Cardiac muscle cell (in vitro differentiated cells and primary cell): ENCODE results near the gene CENPC. TPM values are rescaled to one million over a fixed set of nuclear protein-coding genes. Genes with fewer than 3 reads are reported as not detected.
"Not testable (repeated sequence)": the region's sequence is repeated elsewhere in the genome, so short reads cannot be mapped to it uniquely, and the experiment has no call there.

Experiments used
- DNase-seq, 2 donors: peaks; one replicate each; pipeline versions ENCODE4 v3.0.0 to v3.0.0-alpha.2; 2010 to 2017; ENCODE audit warnings: low read depth in 1 of 2, low spot score in 1 of 2
- H3K27ac ChIP-seq: fragments of 200-600 bp; sonication (generic); 2 replicates; pipeline ENCODE4 v1.5.1; 2016
- H3K27me3 ChIP-seq: fragments of 200-600 bp; sonication (generic); 2 replicates; pipeline ENCODE4 v1.6.0; 2016; ENCODE audit warnings: control low read depth
- H3K36me3 ChIP-seq: fragments of 200-600 bp; sonication (generic); 2 replicates; pipeline ENCODE4 v1.5.1; 2016; ENCODE audit warnings: control low read depth
- H3K4me1 ChIP-seq: fragments of 200-600 bp; sonication (generic); 2 replicates; pipeline ENCODE4 v1.8.1; 2017; ENCODE audit warnings: low read depth, mild to moderate bottlenecking, mixed run types
- H3K4me3 ChIP-seq: fragments of 200-600 bp; sonication (generic); 2 replicates; pipeline ENCODE4 v1.5.1; 2016; ENCODE audit warnings: mild to moderate bottlenecking
- H3K9me3 ChIP-seq: fragments of 200-600 bp; sonication (generic); 2 replicates; pipeline ENCODE4 v1.5.1; 2017; ENCODE audit warnings: low read depth, mild to moderate bottlenecking, control low read depth
- polyA plus RNA-seq: library from polyadenylated mRNA; unstranded; fragments of >200 nt; fragmentation: Nextera tagmentation; extraction: Ambion mirVana; gene quantifications from 2 replicates; pipeline ENCODE4 v1.2.1, GENCODE V29; 2016
- total RNA-seq: library from RNA; depleted of rRNA; stranded (reverse); fragments of >200 nt; gene quantifications from 2 replicates; pipeline ENCODE4 v1.2.3, GENCODE V29; 2016
- TF ChIP-seq, protein P1 (sequence below): IDR thresholded peaks from 2 replicates; pipeline ENCODE4 v1.5.1; 2012; ENCODE audit warnings: low read depth, mild to moderate bottlenecking, low read length

The CENPC gene
- total and polyA plus RNA-seq, 2 experiments from 2014 or later: 9.1 to 21.3 TPM

GRCh38 chr4:67565284-67565683 is 20.0 kb upstream of the CENPC start:
- no peak overlapping the region for H3K27ac ChIP-seq
- H3K4me1 ChIP-seq: peaks cover 4% of the 10 kb centered on the region
- H3K36me3 ChIP-seq: no peaks in the 10 kb centered on the region
- TF ChIP-seq, protein P1, sequence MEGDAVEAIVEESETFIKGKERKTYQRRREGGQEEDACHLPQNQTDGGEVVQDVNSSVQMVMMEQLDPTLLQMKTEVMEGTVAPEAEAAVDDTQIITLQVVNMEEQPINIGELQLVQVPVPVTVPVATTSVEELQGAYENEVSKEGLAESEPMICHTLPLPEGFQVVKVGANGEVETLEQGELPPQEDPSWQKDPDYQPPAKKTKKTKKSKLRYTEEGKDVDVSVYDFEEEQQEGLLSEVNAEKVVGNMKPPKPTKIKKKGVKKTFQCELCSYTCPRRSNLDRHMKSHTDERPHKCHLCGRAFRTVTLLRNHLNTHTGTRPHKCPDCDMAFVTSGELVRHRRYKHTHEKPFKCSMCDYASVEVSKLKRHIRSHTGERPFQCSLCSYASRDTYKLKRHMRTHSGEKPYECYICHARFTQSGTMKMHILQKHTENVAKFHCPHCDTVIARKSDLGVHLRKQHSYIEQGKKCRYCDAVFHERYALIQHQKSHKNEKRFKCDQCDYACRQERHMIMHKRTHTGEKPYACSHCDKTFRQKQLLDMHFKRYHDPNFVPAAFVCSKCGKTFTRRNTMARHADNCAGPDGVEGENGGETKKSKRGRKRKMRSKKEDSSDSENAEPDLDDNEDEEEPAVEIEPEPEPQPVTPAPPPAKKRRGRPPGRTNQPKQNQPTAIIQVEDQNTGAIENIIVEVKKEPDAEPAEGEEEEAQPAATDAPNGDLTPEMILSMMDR: no peak
- no peak overlapping the region for H3K4me3 ChIP-seq
- H3K9me3 ChIP-seq: no peaks in the 10 kb centered on the region
- no peaks in the 10 kb centered on the region for H3K27me3 ChIP-seq
- DNase-seq: peak in 1 of 2 donors; percentile 70

DNA sequence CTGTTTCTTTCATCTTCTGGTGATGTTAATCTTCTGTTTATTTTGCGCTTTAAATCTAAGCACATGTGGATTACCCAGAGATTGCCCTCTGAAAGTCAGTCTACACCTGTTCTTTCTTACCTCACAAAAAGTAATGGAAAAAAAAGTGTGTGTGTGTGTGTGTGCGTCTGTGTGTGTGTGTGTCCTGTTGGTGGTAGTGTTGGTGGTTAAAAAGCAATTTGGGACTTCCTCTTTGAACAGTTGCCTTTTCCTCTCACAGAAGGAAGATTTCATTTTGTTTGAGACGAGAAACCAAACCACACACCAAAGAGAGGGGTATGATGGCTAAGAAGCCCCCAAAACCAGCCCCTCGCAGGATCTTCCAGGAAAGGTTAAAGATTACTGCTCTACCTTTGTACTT is 13.2 kb upstream of the CENPC start, which contains the start of gene STAP1:
TSS of gene STAP1 (plus strand) at position 235 of the 400 bp plus-strand sequence. CDS start at position 318, 83 bp downstream.
- TF ChIP-seq, protein P1: no peak
- Histone ChIP-seq H3K27ac (no peak within 1 kb of the TSS), H3K4me3 (no peak within 1 kb of the TSS), H3K4me1 (peaks cover 4% of the 10 kb centered on the region), H3K27me3 (no peaks in the 10 kb centered on the region), H3K9me3 (no peaks in the 10 kb centered on the region), H3K36me3 (no peaks in the 10 kb centered on the region)
- no peak for DNase-seq

GRCh38 chr4:67556436-67556835 is 11.1 kb upstream of the CENPC start:
- Histone ChIP-seq H3K27ac (no peak overlapping the region), H3K4me1 (peaks cover 8% of the 10 kb centered on the region), H3K36me3 (no peaks in the 10 kb centered on the region), H3K9me3 (no peaks in the 10 kb centered on the region), H3K27me3 (no peaks in the 10 kb centered on the region), H3K4me3 (no peak overlapping the region)
- TF ChIP-seq, protein P1: no peak
- peak in 1 of 2 donors; percentile 46 for DNase-seq

GRCh38 chr4:67555447-67555846 is 10.1 kb upstream of the CENPC start:
- Histone ChIP-seq H3K4me1 (peaks cover 4% of the 10 kb centered on the region), H3K4me3 (no peak overlapping the region), H3K9me3 (no peaks in the 10 kb centered on the region), H3K27me3 (no peaks in the 10 kb centered on the region), H3K27ac (no peak overlapping the region), H3K36me3 (no peaks in the 10 kb centered on the region)
- TF ChIP-seq, protein P1: no peak
- DNase-seq: no peak

DNA sequence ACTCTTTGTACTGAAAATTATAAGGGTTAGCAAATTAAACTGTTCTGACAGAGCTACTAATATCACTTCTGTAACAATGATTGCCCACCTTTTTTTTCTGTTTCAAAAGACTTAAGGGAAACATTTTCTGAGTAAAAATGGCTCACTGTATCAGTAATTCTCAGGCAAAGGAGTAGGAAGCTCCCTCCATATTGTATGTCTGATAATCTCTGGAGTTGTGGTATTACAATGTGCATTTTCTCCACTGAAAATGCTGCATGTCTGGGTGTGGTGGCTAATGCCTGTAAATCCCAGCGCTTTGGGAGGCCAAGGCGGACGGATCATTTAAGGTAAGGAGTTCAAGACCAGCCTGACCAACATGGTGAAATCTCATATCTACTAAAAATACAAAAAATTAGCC is 8.8 kb upstream of the CENPC start:
- no peak overlapping the region for H3K4me3 ChIP-seq
- peaks cover 4% of the 10 kb centered on the region for H3K4me1 ChIP-seq
- H3K27ac ChIP-seq: no peak overlapping the region
- no peaks in the 10 kb centered on the region for H3K27me3 ChIP-seq
- TF ChIP-seq, protein P1: no peak
- H3K9me3 ChIP-seq: no peaks in the 10 kb centered on the region
- H3K36me3 ChIP-seq: no peaks in the 10 kb centered on the region
- no peak for DNase-seq

DNA sequence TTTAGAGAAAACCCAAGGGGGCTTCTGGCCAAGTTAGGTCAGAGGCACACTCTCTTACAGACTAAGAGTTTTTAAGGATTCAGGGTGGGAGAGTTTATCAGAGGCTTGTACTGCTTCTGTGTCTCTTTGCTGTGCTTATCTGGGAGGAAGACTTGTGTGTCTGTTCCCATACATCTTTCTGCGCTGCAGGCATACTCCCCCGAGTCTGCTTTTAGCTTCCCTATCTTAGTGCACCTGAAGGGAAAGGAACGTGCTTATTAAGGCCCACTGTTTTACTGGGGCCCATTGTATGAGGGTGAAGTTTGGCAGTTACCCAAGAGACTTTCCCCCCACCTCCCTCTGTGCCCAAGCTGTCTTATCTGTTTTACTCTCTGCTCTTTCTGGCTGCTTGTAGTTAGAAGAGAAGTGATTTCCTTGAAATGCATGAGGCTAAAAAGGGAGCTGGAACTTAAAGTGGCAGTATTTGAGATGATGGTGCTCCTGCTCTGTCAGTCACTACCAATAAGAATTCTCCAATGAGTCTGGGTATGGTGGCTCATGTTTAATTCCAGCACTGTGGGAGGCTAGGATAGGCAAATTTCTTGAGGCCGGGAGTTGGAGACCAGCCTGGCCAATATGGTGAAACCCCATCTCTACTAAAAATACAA is 7.0 kb upstream of the CENPC start:
- not testable (repeated sequence) for H3K9me3 ChIP-seq, H3K27me3 ChIP-seq, H3K36me3 ChIP-seq, H3K4me1 ChIP-seq, DNase-seq, H3K4me3 ChIP-seq
- peak overlapping the region; percentile 69 for H3K27ac ChIP-seq
